Measurements from ENCODE around the gene SCTR.

Gene SCTR

DNA sequence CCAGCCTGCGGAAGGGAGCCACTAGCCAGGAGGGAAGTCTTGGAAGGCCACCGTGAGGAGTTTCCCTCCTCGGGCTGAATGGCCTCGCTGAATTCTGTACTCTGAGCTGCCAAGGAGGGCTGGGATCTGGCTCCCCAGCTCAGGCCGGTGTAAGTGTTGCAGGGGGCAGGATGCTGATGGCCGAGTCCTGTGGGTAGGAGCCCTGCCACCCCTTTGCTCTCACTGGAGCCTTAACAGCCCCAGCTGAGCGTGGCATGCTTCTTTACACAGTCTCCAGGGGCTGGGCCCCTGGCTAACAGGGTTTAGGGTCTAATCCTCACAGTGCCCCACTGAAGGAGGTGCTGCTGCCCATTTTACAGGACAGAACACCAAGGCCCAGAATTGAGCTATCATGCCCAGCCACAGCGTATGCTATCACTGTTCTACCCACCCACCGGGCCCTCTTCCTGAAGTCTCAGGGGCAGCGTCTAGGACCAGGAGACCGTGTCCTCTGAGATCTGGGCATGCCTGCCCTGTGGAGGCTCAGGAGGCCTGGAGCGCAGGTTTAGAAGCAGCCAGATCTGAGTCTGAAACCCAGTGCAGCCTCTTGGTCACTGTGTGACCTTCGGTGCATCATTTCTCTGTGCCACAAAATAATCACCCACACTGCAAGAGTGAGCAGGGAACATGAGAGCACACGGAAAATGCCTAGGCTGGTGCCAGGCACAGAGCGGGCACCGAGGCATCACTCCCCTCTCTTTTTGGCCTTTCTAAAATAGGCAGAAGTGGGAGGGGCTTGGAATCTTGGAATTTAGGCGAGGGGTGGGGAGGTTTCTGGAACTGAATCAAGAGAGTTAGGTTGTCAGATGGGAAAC lies 49.7 kb downstream of the SCTR start:
- DNase-seq (ENCODE audit: low spot score) = no peak

DNA sequence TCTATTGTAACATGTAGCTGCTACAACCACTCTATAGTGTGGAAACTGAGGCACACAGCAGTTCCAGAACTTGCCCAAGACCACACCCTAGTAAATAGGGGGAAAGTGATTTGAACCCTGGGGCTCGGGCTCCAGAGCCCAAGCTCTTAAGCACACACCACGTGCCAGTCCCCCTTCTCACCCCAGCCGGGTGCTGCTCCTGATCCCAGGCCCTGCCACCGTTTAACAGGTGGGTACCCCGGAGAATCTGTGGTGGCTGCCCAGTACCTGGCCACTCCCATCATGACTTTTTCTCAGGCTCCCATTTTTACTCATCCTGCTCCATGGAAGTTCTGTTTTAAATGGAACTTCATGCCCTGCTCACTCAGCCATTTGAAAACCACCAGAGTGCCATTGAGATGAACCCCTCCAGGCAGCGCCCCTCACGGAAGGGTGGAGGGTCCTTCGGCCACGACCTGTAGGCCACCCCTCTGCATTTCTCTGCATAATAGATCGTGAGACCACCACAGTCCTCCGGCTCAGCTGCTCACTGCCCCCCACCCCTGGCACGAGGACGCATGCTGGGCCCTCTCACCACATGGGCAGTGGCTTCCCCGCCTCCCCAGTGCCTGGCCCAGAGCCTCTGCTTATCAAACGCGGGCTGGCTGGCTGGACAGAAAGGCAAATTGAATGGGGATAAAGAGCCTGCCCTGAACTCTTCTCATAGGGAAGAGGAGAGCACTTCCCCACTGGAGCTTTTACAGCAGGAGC lies 50.5 kb downstream of the SCTR start:
- DNase-seq (ENCODE audit: low spot score) = no peak

DNA sequence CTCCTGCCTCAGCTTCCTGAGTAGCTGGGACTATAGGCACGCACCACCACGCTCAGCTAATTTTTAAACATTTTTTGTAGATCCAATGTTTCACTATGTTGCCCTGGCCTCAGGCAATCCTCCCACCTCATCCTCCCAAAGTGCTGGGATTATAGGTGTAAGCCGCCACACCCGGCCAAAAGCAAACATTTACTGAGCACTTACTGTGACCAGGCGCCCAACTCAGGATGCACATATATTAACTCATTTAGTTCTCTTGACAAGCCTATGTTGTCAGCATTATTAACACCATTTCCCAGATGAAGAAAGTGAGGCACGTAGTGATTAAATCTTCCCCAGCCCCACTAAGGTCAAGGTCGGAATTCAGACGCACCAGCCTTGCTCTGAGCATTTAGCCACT lies 51.5 kb downstream of the SCTR start:
- DNase-seq (ENCODE audit: low spot score) = no peak

DNA sequence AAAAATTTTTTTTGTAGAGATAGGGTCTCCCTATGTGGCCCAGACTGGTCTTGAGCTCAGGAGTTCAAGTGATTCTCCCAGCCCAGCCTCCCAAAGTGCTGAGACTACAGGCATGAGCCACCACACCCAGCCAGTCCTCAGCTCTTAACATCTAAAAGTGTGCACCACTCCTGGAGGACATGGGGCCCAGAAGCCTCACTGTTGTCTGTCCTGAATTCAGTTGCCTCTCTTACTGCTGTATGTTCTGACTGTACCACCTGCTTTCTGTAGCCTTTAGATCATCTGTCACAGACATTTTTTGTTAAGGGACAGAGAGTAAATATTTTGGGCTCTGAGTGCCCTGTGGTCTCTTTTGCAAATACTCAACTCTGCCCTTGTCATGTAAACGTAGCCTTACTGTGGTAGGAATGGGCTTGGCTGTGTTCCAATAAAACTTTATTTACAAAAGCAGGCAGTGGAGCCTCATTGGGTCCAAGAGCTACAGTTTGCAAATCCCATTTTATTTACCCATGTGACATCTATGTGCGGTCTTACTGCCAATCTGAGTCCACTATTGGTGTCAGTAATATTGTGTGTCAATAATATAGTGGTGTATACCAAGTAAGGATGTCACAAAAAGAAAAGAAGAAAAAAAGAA lies 54.5 kb downstream of the SCTR start:
- no peak for DNase-seq (ENCODE audit: low spot score)

DNA sequence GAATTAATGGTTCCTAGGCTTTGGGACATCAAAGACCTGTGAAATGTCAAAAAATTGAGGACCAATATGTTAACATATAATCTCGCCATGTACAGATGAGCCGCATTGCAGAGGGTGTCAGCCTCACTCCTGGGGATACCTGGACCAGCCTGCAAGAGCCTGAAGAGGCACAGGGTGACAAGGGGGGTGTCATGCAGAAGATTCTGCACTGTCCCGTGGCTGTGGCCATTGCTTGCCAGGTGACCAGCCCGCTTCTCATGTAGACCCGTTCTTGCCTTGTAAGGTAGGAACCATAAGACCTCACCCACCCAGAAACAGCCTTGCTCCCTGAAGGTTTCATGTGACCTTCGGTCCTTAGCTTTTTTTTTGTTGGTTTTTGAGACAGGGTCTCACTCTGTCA lies 55.2 kb downstream of the SCTR start:
- no peak for DNase-seq (ENCODE audit: low spot score)

DNA sequence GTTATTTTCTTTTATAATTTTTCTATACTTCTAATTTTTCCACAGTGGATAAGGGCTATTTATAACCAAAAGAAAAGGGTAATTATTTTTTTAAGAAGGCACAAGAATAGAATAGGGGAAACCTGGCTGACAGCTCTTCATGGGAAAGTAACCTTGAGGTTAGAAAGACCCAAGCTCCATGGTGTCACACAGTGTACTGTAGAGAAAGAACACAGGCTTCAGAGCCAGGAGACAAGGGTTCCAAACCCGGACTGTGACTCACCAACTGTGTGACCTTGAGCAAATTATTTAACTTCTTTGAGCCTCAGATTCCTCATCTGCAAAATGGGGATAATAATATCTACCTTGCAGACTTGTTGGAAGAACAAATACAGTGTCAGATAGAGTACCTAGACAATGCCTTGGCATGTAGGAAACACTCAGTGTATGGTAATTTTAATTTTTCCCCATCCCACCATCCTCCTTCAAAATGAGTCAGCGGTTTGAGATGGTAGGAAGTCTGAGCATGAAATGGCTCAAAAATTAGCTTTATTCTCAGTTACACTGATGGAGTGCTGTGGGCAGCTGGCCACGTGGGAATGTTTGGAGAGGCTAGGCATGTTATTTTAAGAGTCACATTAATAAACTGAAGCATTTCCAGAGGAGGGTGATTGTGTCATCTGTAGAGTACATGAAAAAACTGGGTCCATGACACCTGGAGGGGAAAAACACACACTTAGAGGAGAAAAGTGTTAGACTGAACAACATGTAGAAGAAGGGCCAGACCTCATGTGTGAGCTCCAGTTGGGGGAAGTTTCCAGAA lies 55.9 kb downstream of the SCTR start:
- no peak for DNase-seq (ENCODE audit: low spot score)

DNA sequence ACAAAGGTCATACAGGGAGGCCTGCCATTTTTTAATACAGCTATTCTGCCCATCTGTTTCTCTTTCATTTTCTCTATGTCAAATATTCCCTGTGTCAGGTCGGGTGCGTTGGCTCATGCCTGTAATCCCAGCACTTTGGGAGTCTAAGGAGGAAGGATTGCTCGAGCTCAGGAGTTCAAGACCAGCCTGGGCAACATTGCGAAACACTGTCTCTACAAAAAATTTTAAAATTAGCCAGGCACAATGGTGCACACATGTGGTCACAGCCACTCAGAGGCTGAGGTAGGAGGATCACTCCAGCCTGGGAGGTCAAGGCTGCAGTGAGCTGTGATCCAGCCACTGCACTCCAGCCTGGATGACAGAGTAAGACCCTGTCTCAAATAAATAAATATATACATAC lies 57.9 kb downstream of the SCTR start:
- no peak for DNase-seq (ENCODE audit: low spot score)

DNA sequence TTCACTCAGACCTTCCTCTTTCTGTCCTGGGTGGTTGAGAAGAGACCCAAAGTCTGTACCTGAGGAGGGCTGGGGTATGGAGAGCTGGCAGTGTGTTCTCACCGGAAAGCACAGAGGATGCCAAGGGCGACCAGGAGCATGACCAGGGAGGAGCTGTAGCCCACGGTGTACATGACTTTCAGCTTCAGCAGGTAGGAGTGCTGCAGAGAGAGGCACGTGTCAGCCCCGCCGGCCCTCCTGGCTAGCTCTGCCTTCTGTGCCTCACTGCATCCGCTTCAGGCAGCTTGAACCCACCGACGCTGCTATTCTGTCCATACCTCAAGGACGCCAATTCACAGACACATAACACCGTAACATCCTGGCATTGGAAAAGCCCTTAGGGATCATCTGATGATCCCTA lies 58.6 kb downstream of the SCTR start:
- DNase-seq (ENCODE audit: low spot score) = no peak

DNA sequence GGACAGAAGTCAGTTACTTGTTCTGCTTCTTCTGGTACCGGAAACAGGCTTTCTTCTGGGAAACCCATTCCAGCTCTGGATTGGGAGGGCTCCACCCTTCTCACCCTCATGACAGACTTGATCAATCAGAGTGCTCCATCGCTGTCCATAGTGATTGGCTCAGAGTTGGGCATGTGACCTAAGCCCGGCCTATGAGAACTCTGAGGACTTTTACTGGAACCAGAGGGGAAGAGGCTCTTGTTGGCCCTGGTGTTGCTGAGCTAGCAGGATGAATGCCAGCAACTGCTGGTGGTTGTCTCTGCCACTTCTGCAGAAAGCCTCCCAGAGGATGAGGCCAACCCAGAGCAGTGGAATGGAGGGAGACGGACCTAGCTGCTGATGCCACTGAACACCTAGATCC lies 59.3 kb downstream of the SCTR start:
- no peak for DNase-seq (ENCODE audit: low spot score)

DNA sequence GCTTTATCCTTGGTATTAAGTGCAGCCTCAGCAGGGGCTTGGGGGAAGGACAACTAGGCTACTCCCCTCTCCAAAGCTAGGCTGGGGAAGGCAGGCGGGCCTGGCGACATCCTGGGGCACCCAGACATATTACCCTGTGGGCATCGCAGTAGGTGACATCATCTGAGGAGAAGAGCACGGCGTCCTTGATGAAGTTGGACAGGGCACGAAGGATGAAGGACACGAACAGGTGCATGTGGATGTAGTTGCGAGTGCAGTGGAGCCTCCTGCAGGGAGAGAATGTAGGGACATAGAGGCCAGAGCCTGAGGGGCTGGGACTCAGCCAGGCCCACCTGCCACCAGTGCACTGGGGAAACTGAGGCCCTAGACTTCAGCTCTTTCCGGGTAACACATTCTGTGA lies 60.3 kb downstream of the SCTR start:
- no peak for DNase-seq (ENCODE audit: low spot score)

DNA sequence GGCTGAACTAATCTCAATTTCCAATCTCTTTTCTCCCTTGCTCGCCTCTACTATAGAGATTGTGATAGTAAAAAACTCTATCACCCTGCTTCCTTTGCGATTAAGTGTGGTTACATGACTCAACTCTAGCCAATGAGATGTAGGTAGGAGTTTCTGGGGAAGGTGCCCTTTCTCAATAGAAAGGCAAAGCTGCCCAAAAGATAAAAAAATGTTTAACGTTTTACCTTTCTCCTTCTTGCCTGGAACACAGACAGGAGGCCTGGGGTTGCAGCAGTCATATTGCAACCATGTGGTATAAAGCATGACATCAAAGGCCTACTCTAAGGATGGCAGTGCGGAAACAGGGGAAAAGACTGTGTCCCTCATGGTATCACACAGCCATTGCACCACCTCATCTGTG lies 61.1 kb downstream of the SCTR start:
- no peak for DNase-seq (ENCODE audit: low spot score)

DNA sequence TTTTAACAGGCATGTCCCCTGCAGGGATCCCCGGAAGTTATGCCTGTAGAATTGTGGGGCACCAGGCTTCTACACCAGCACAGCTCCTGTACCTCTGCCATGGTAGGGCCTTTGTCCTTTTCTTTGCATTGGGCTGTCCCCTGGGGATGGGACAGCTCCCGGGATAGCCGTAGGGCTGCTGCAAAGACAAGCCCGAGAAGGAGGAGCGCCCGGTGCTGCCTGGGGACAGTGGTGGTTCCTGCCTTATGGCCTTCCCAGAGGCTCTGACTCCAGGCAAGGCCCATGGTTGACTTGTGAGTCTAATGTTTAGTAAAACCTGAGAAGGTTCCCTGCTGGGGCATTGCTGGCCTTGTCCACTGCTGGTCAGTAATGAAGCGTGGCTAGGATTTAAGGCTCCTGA lies 61.7 kb downstream of the SCTR start:
- no peak for DNase-seq (ENCODE audit: low spot score)

DNA sequence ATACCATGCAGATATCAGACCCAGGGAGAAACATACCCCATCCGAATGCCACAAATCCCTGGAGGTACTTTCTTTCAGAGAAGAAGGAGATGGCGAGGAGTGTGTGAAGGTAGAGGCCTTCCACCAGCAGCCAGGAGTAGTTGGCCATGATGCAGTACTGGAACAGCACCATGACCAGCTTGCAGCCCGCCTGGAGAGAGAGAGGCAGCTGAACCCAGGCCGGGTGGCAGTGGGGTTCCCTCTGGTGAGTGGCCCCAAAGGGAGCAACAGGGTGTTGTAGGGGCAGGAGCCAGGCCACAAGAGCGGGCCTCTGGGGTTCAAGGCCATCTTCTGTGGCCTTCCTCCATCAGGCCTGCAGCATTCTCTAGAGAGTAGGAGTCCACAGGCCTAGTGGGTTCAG lies 62.5 kb downstream of the SCTR start:
- DNase-seq (ENCODE audit: low spot score) = no peak

DNA sequence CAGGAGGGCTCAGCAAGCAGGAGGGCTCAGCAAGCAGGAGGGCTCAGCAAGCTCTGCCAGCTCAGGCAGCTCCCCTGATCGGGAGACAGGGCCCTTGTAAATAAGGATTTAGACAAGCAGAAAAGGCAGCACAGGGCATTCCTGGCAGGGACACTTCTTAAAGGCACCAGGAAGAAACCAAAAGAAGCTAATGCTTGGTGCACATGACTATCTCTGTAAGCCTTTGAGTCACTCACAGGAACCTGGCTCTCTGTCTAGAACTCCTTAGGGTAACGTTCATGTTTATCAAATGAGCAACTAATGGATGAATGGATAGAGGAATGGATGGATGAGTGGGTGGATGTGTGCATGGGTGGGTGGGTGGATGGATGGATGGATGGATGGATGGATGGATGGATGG lies 64.2 kb downstream of the SCTR start:
- DNase-seq (ENCODE audit: low spot score) = no peak

DNA sequence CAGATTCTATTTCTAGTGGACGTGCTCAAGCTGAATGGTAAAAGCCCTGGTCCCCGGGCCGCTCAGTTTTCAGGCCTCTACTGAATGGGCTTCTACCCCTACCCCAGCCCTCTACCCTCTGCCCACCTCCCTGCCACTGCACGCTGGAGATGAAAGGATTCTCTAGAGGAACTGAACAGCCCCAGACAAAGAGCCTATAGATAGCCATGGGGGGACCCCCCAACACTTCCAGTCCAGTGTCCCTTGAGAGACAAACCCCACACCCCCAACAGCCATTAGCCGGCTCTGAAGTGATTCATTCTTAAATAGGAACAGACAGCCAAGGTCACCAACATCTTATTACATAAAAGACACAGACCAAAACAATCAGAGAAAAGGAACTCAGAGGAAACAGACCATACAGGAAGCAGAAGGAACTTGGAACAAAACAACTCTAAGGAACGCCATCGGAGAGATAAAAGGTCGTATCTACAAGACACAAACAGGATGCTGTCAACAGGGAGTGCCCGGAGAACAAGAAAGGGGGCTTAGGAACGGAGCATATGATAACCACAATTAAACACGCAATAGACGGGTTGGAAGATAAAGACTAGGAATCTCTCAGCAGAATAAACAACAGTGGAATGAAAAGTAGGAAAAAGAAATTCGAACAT lies 69.1 kb downstream of the SCTR start:
- no peak for DNase-seq (ENCODE audit: low spot score)

DNA sequence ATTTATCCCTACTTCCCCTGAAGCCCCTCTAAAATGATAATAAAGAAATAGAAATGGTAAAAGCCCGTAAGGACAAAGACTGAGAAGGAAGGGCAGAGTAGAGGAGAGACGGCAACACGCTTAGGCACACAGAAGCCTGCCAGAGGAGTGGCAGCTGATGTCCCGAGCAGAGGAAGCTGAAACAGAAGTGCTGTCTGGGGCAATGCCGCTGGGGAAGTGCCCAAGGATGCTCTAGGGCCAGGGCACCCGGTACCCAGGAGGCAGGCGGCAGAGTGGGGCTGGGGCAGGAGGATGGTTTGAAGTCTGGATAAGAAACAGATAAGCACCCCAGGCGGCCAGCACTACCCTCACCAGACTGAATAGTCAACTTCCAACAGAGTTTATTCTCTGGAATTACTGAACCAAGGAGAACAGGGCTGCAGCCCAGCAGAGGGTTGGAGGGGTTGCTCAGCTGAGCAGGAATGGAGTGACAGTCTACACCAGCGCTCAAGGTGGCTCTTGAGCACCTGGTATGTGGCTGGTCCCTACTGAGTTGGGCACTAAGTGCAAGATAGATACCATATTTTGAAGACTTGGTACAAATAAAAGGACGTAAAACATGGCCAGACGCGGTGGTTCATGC lies 70.2 kb downstream of the SCTR start:
- no peak for DNase-seq (ENCODE audit: low spot score)

DNA sequence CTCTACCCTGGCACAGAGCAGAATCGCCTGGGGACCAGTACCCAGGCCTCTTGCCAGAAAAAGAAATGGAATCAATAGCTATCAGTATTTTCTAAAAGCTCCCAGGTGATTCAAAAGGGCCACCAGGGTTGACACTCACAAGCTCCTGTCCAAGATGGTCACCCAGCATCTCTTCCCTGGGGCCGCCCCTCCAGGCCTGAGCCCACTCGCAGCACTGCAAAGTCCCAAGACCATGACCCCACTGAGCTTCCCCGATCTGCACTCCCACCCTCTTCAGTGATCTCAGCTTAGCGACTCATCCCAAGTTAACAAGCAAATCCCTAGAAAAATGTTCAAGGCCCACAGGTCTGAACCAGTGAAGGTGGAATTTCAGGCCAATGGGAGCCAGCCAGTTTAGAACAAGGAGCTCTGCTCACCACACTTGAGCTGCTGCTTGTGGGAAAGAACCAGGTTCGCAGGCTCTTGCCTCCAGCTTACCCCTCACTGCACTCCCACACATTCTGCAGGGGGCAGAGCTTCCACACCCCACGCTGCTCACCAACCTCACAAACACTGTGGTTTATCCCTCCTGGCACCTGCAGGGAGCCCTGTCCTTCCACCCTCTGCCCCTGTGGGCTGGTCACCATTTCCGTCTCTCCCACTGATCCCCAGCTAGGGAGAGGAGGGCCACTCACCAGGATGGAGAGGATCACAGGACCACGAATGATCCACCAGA lies 72.8 kb downstream of the SCTR start:
- DNase-seq (ENCODE audit: low spot score) = no peak

DNA sequence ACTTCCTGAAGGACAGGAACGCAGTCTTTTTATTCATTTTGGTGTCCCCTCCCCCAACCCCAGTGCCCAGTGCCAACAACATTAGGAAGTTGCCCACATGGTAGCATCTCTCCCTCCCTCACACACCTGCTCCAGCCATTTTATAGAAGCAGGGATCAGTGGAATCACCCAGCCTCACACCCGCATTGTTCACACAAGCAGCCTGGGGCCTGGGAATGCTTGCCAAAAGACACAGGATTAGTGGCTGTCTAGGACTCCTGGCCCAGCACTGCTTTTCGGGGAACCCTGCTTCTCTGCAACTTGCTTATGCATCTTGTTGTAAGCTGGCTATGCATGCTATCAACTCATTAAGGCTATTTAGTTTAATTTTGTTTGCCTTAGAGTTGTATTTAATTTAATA lies 74.8 kb downstream of the SCTR start:
- no peak for DNase-seq (ENCODE audit: low spot score)

DNA sequence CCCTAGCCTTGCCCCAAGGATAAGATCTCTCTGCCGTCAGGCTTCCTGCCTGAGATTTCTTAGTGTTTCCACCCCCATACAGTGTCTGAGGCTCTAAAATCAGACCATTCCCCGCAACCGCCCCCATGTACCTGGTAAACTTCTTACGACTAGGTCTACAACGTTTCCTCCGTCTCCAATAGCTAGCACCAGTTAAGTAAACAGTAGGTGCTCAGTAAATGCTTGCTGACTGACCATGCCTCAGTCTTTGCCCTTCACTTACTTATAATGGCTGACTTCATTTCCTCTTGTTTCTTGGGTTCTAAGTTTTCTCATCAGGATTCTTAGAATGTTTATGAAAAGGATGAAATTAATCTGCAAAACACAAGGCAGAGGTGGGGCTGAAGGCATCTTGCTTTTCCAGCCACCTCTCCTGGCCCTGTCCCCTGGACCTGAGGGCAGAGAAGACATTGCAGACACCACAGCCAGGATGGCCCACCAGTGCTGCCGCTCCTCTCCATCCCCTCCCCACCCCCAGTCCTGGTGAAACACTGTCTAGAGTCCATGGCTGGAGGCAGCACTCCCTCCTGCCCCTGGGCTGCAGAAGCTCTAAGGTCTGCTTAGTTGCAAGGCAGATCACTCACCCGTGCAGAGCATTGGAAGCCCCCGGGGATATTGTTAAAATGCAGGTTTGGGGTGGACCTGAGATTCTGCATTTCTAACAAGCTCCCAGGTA lies 75.7 kb downstream of the SCTR start:
- no peak for DNase-seq (ENCODE audit: low spot score)

DNA sequence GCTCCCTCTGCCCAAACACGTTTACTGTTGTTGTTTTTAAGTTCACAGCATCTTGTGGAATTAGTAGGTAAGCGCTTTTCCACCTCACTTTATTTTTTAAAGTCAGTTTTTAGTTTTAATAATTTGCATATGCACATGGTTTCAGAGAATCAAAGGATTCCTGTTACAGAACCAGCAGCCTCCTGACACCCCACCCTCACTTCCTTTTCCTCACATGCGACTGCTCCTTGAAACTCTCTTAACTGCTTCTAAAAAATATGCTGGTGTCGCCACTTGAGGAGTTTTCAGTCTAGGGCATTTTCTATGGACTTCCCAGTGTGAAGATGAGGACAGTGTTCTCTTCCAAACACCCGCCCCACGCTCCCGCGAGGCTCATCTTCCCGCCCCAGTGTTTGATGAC lies 78.2 kb downstream of the SCTR start:
- no peak for DNase-seq (ENCODE audit: low spot score)
